K562 (cell line): Measurements from ENCODE around the gene ZNF500. TPM values are rescaled to one million over a fixed set of nuclear protein-coding genes. Genes with fewer than 3 reads are reported as not detected.

ENCODE experiments used
- ATAC-seq: fragments of 200-7000 bp; cut with Tn5 transposase; 3 replicates; pipeline ENCODE4 v1.9.1; 2020; ENCODE audit warnings: moderate library complexity
- BruUV-seq: library from RNA; stranded (reverse); fragments of 400-500 nt; replicated peaks from 2 replicates; lab custom pipeline; 2021; lab: Mats Ljungman, UMichigan
- CTCF ChIA-PET: fragments of 300-600 bp; formaldehyde crosslinking; extraction: SDS; loops from one replicate; lab custom pipeline; 2021; ENCODE audit warnings: low intra/inter-chr PET ratio; lab: Yijun Ruan, JAX
- POLR2A ChIA-PET: fragments of 300-600, 350-650 bp; sonication (Branson Sonifier 250); formaldehyde crosslinking; extraction: SDS; loops from one replicate; lab custom pipeline; 2021; ENCODE audit warnings: antibody characterized with exemption, inconsistent platforms; lab: Yijun Ruan, JAX
- DNase-seq, 4 experiments: peaks; one replicate each; pipeline versions ENCODE4 v3.0.0 to v3.0.0-alpha.2; 2011 to 2018; ENCODE audit warnings: low spot score in 3 of 4, mixed read lengths in 3 of 4; ENCODE audit errors: extremely low read depth in 1 of 4
- FAIRE-seq: peaks from 2 replicates; lab custom pipeline; 2011; peaks lifted over from hg19 to GRCh38; lab: Jason Lieb, UNC
- H2AFZ ChIP-seq: 2 replicates; pipeline ENCODE4 v1.6.0; 2011; ENCODE audit warnings: low read depth, low read length, control low read depth, inconsistent platforms
- H3K27ac ChIP-seq: fragments of 200-600 bp; 3 replicates; pipeline ENCODE4 v1.8.0; 2011; ENCODE audit warnings: low read depth, mild to moderate bottlenecking, control low read depth, inconsistent platforms, low read length, moderate library complexity, mixed read lengths; ENCODE audit errors: extremely low read depth
- H3K27me3 ChIP-seq, 2 experiments: fragments of 300-600 bp in 1 of 2; 2 replicates in 1 of 2; 3 replicates in 1 of 2; pipeline versions ENCODE4 v1.6.0 to v1.8.0; 2011; ENCODE audit warnings: inconsistent platforms in 2 of 2, low read length in 2 of 2, mild to moderate bottlenecking in 1 of 2, mixed read lengths in 1 of 2, moderate library complexity in 1 of 2; ENCODE audit not compliant: control insufficient read depth in 2 of 2, insufficient read depth in 2 of 2
- H3K36me3 ChIP-seq: fragments of 300-600 bp; 3 replicates; pipeline ENCODE4 v1.8.0; 2011; ENCODE audit warnings: mild to moderate bottlenecking, low read length, inconsistent platforms; ENCODE audit not compliant: control insufficient read depth, insufficient read depth
- H3K4me1 ChIP-seq, 2 experiments: fragments of 200-600 bp in 1 of 2; replicated peaks in 1 of 2; 2 replicates in 1 of 2; 3 replicates in 1 of 2; pipeline versions ENCODE4 v1.5.1 to v1.8.0; 2011; ENCODE audit warnings: inconsistent platforms in 2 of 2, low read length in 2 of 2, mild to moderate bottlenecking in 1 of 2, mixed read lengths in 1 of 2, moderate library complexity in 1 of 2; ENCODE audit not compliant: control insufficient read depth in 2 of 2, insufficient read depth in 2 of 2
- H3K4me2 ChIP-seq: 2 replicates; pipeline ENCODE4 v1.6.1; 2011; ENCODE audit warnings: low read length, control low read depth, inconsistent platforms, mixed read lengths; ENCODE audit not compliant: insufficient read depth
- H3K4me3 ChIP-seq: fragments of 200-600 bp; sonication (generic), shearing (Covaris generic); 2 replicates; pipeline ENCODE4 v1.5.1; 2016; ENCODE audit warnings: control low read depth, inconsistent platforms
- H3K79me2 ChIP-seq: fragments of 200-600 bp; 3 replicates; pipeline ENCODE4 v1.8.0; 2011; ENCODE audit warnings: low read length, inconsistent platforms; ENCODE audit not compliant: control insufficient read depth, insufficient read depth
- H3K9ac ChIP-seq, 2 experiments: 2 replicates each; pipeline versions ENCODE4 v1.6.0 to v1.6.1; 2011; ENCODE audit warnings: low read depth in 2 of 2, low read length in 2 of 2, control low read depth in 1 of 2, inconsistent platforms in 1 of 2, mild to moderate bottlenecking in 1 of 2, mixed read lengths in 1 of 2; ENCODE audit not compliant: insufficient read depth in 1 of 2
- H3K9me1 ChIP-seq: one replicate; pipeline ENCODE4 v1.6.0; 2011; ENCODE audit warnings: inconsistent platforms, mild to moderate bottlenecking, low read length, moderate library complexity; ENCODE audit not compliant: control insufficient read depth, insufficient read depth
- H3K9me3 ChIP-seq: replicated peaks from 2 replicates; pipeline ENCODE4 v1.5.1; 2011; ENCODE audit warnings: low read depth, low read length, inconsistent platforms; ENCODE audit not compliant: control insufficient read depth, insufficient read depth
- H4K20me1 ChIP-seq: replicated peaks from 2 replicates; pipeline ENCODE4 v1.6.1; 2011; ENCODE audit warnings: low read length, inconsistent platforms, mixed read lengths; ENCODE audit not compliant: control insufficient read depth, insufficient read depth
- HIVEP1 ChIP-seq: fragments of 250-450 bp; sonication (Bioruptor Pico); IDR thresholded peaks from 2 replicates; pipeline ENCODE4 v1.4.0; 2020; ENCODE audit warnings: mild to moderate bottlenecking
- POLR2A ChIP-seq: fragments of 450-650 bp; conservative IDR thresholded peaks from 2 replicates; pipeline ENCODE4 v1.6.1; 2016
- POLR2G ChIP-seq: fragments of 200-400 bp; formaldehyde crosslinking; IDR thresholded peaks from 2 replicates; pipeline ENCODE4 v1.6.1; 2017; ENCODE audit warnings: low read depth, mild to moderate bottlenecking, antibody characterized with exemption, low read length, moderate library complexity
- ZNF316 ChIP-seq: fragments of 450-650 bp; IDR thresholded peaks from 2 replicates; pipeline ENCODE4 v1.6.1; 2016
- ZNF696 ChIP-seq: fragments of 250-450 bp; sonication (Bioruptor Pico); conservative IDR thresholded peaks from 2 replicates; pipeline ENCODE4 v1.4.0; 2020; ENCODE audit warnings: mild to moderate bottlenecking, moderate library complexity
- WGBS: fragments of 100-300 bp; shearing (Covaris generic); methylation state at CpG from one replicate; pipeline ENCODE4 v1.1.6; 2016; ENCODE audit warnings: low coverage, mixed read lengths; ENCODE audit not compliant: insufficient coverage; ENCODE audit errors: missing lambda C conversion rate; 5-methylcytosine and 5-hydroxymethylcytosine counted together
- in situ Hi-C: fragments of 300-500 bp; cut with MboI; formaldehyde crosslinking; loops from 4 replicates; pipeline ENCODE4 v1.15.0; 2018; ENCODE audit warnings: inconsistent platforms, mixed read lengths
- intact Hi-C: fragments of 100-400 bp; cut with micrococcal nuclease; formaldehyde crosslinking; loops from 2 replicates; pipeline ENCODE4 v1.14.2; 2022
- polyA plus RNA-seq, 8 experiments: library from polyadenylated mRNA; depleted of rRNA in 4 of 8; stranded (reverse) in 5 of 8; unstranded in 3 of 8; fragments of >200 nt; fragmentation: Nextera tagmentation in 2 of 8; fragmentation: Illumina TruSeq in 1 of 8; extraction: Ambion mirVana in 2 of 8; extraction: Trizol in 1 of 8; gene quantifications; 2 replicates each; pipeline versions ENCODE4 v1.2.1 to v1.2.3, GENCODE V29; 2011 to 2014; ENCODE audit warnings: inconsistent platforms in 1 of 8, missing spikeins in 1 of 8
- total RNA-seq, 7 experiments: library from RNA; depleted of rRNA in 6 of 7; stranded (reverse); fragments of >200 nt in 6 of 7; fragmentation: Illumina TruSeq in 2 of 7; extraction: Trizol in 2 of 7; gene quantifications; 2 replicates each; pipeline versions ENCODE4 v1.2.1 to v1.2.3, GENCODE V29; 2011 to 2021; ENCODE audit warnings: low replicate concordance in 1 of 7
- TF ChIP-seq, protein P1 (sequence below): fragments of 200-400 bp; formaldehyde crosslinking; IDR thresholded peaks from 2 replicates; pipeline ENCODE4 v1.6.1; 2017; ENCODE audit warnings: mild to moderate bottlenecking, low read depth, low read length, moderate library complexity
- TF ChIP-seq, protein P2 (sequence below): sonication (generic); formaldehyde crosslinking; IDR thresholded peaks from 2 replicates; pipeline ENCODE4 v1.8.1; 2023; ENCODE audit warnings: mild to moderate bottlenecking, missing genetic modification reagents

The ZNF500 gene
- total and polyA plus RNA-seq, 9 of the 15 experiments (the other 6 are each of a cell fraction or from before 2014, with no cell fraction given), result 0.80 to 20.8 (median 5.3) TPM

DNA sequence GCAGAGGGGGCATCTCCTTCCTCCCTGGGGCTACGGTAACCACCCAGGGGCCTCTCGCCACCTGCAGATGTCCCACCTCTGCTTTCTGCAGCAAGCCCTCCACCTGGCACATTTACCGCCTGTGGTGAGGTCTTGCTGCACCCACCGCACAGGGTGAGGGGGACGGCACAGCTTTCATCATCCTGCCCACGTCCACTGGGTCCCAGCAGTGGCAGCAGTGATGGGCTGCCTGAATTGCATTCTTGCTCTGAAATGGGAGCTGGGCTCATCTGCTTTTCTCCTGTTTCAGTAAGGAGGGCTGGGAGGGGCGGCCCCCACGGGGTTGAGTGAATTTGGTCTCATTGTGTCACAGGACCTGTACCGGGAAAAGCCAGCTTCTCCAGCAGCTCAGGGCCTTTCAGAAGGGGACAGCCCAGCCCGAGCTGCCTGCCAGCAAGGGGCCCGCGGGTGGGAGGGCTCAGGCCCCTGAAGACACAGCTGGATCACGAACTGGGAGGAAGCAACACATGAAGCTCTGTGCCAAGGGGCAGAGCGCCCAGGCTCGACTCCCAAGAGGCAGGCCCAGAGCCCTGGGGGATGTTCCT is 19.9 kb downstream of the ZNF500 start:
- Histone ChIP-seq H4K20me1 (no peaks in the 10 kb centered on the region), H3K9me1 (no peaks in the 10 kb centered on the region)
- intact Hi-C loops, result no loop called here
- TF ChIP-seq ZNF696 (no peak), POLR2A (no peak; the same call in 1 of the 2 replicates), ZNF316 (no peak), POLR2G (peak; percentile 53), HIVEP1 (no peak)
- TF ChIP-seq, protein P1, sequence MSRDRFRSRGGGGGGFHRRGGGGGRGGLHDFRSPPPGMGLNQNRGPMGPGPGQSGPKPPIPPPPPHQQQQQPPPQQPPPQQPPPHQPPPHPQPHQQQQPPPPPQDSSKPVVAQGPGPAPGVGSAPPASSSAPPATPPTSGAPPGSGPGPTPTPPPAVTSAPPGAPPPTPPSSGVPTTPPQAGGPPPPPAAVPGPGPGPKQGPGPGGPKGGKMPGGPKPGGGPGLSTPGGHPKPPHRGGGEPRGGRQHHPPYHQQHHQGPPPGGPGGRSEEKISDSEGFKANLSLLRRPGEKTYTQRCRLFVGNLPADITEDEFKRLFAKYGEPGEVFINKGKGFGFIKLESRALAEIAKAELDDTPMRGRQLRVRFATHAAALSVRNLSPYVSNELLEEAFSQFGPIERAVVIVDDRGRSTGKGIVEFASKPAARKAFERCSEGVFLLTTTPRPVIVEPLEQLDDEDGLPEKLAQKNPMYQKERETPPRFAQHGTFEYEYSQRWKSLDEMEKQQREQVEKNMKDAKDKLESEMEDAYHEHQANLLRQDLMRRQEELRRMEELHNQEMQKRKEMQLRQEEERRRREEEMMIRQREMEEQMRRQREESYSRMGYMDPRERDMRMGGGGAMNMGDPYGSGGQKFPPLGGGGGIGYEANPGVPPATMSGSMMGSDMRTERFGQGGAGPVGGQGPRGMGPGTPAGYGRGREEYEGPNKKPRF, result no peak
- TF ChIP-seq, protein P2, sequence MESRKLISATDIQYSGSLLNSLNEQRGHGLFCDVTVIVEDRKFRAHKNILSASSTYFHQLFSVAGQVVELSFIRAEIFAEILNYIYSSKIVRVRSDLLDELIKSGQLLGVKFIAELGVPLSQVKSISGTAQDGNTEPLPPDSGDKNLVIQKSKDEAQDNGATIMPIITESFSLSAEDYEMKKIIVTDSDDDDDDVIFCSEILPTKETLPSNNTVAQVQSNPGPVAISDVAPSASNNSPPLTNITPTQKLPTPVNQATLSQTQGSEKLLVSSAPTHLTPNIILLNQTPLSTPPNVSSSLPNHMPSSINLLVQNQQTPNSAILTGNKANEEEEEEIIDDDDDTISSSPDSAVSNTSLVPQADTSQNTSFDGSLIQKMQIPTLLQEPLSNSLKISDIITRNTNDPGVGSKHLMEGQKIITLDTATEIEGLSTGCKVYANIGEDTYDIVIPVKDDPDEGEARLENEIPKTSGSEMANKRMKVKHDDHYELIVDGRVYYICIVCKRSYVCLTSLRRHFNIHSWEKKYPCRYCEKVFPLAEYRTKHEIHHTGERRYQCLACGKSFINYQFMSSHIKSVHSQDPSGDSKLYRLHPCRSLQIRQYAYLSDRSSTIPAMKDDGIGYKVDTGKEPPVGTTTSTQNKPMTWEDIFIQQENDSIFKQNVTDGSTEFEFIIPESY (CRISPR knock-in tag), result no peak
- TF ChIP-seq, all 486 proteins: peak for 1
- Histone ChIP-seq H3K36me3 (peaks cover 16% of the 10 kb centered on the region; the same call in 2 of the 3 replicates), H3K4me2 (no peak overlapping the region), H3K4me1 (peaks cover 0 to 28% of the 10 kb centered on the region in 2 experiments; a peak in 2 of 5 replicates), H3K79me2 (no peaks in the 10 kb centered on the region), H3K4me3 (no peak overlapping the region), H3K9me3 (no peaks in the 10 kb centered on the region), H3K27ac (no peak overlapping the region), H2AFZ (no peak overlapping the region), H3K9ac (peak overlapping the region in 1 of 2 experiments; percentile 57; a peak in 2 of 4 replicates), H3K27me3 (no peaks in the 10 kb centered on the region)
- no TSS peak for BruUV-seq
- no peak for FAIRE-seq
- CTCF ChIA-PET, result no interaction called here
- POLR2A ChIA-PET, result interaction anchor here (0.9 to 1.4 kb wide), 4 partner anchors 11 to 29 kb away, joined by 3 to 5 read pairs (median 4); partner anchors contain the start of genes ANKS3 and DNAAF8
- WGBS, result 57% methylated on average over 13 of the region's 15 CpGs
- no peak for DNase-seq
- ATAC-seq, result no peak
- in situ Hi-C loops, result no loop called here
